Small intestine (tissue), 7 donors: ENCODE data around the gene ADAMTS6. TPM values are rescaled to one million over a fixed set of nuclear protein-coding genes. Genes with fewer than 3 reads are reported as not detected.

Source experiments
- DNase-seq, 2 donors: peaks; one replicate each; pipeline versions ENCODE4 v3.0.0 to v3.0.0-alpha.2; 2013
- FAIRE-seq: peaks from 2 replicates; lab custom pipeline; 2012; peaks lifted over from hg19 to GRCh38; lab: Jason Lieb, UNC
- H3K27ac ChIP-seq, 3 donors: one replicate each; pipeline ENCODE4 v1.5.1; 2013; ENCODE audit warnings: low read length in 2 of 3, mild to moderate bottlenecking in 2 of 3, control low read depth in 1 of 3, inconsistent platforms in 1 of 3, low read depth in 1 of 3, moderate library complexity in 1 of 3
- H3K27me3 ChIP-seq, 3 donors: one replicate each; pipeline ENCODE4 v1.6.1; 2013; ENCODE audit warnings: low read length in 3 of 3, inconsistent platforms in 1 of 3; ENCODE audit not compliant: control insufficient read depth in 3 of 3, insufficient read depth in 3 of 3
- H3K36me3 ChIP-seq, 3 donors: one replicate each; pipeline ENCODE4 v1.6.1; 2013; ENCODE audit warnings: low read length in 3 of 3, inconsistent platforms in 1 of 3, low read depth in 1 of 3, mild to moderate bottlenecking in 1 of 3, moderate library complexity in 1 of 3; ENCODE audit not compliant: control insufficient read depth in 3 of 3, insufficient read depth in 2 of 3
- H3K4me1 ChIP-seq, 3 donors: one replicate each; pipeline ENCODE4 v1.6.1; 2013; ENCODE audit warnings: low read length in 2 of 3, inconsistent platforms in 1 of 3, low read depth in 1 of 3, mild to moderate bottlenecking in 1 of 3, moderate library complexity in 1 of 3; ENCODE audit not compliant: control insufficient read depth in 3 of 3, insufficient read depth in 2 of 3
- H3K4me3 ChIP-seq, 3 donors: one replicate each; pipeline ENCODE4 v1.5.1; 2013; ENCODE audit warnings: low read length in 3 of 3, control low read depth in 1 of 3, inconsistent platforms in 1 of 3, low read depth in 1 of 3, mild to moderate bottlenecking in 1 of 3, moderate library complexity in 1 of 3
- H3K9me3 ChIP-seq, 2 donors: one replicate each; pipeline ENCODE4 v1.6.1; 2013; ENCODE audit warnings: low read depth in 1 of 2, low read length in 1 of 2; ENCODE audit not compliant: control insufficient read depth in 2 of 2, insufficient read depth in 1 of 2
- whole genome bisulfite sequencing, 3 donors: extraction: QIAGEN DNeasy Blood & Tissue Kit; methylation state at CpG; one replicate each; pipeline ENCODE4 v1.1.7; 2013; 5-methylcytosine and 5-hydroxymethylcytosine counted together
- polyA plus RNA-seq, 4 donors: library from polyadenylated mRNA; stranded (reverse) in 3 of 4; unstranded in 1 of 4; fragments of 200-250 nt in 3 of 4; fragments of 120-200 nt in 1 of 4; gene quantifications; one replicate each; pipeline versions ENCODE4 v1.2.1 to v1.2.3, GENCODE V29; 2013
- donor health status: healthy with polysubstance abuse.
- donor health status: control.
- donor health status: control.
- donor health status: Bipolar disorder and iron deficiency.
- donor health status: healthy.

The ADAMTS6 gene
- polyA plus RNA-seq, 4 donors: 0.28 to 1.5 TPM; not detected in 2

GRCh38 chr5:65163698-65164097 is 318.0 kb downstream of the ADAMTS6 start:
- FAIRE-seq (no peak), DNase-seq (no peak)
- no peaks in the 10 kb centered on the region for H3K27me3 ChIP-seq
- H3K4me3 ChIP-seq: no peak overlapping the region
- 90 to 93% (median 91%) methylated on average over 10 of the region's 10 CpGs for WGBS, 3 donors
- H3K36me3 ChIP-seq: no peaks in the 10 kb centered on the region
- H3K4me1 ChIP-seq: no peaks in the 10 kb centered on the region
- H3K9me3 ChIP-seq: no peaks in the 10 kb centered on the region
- H3K27ac ChIP-seq: no peak overlapping the region

GRCh38 chr5:65161655-65162054 is 320.1 kb downstream of the ADAMTS6 start:
- 81 to 84% (median 83%) methylated on average over 1 of the region's 1 CpG for WGBS, 3 donors
- Histone ChIP-seq H3K27ac (no peak overlapping the region), H3K4me1 (no peaks in the 10 kb centered on the region), H3K36me3 (no peaks in the 10 kb centered on the region), H3K27me3 (no peaks in the 10 kb centered on the region), H3K4me3 (no peak overlapping the region), H3K9me3 (no peaks in the 10 kb centered on the region)
- FAIRE-seq: peak; percentile 65
- no peak for DNase-seq

- no peaks in the 10 kb centered on the region for H3K9me3 ChIP-seq
- H3K27me3 ChIP-seq: no peaks in the 10 kb centered on the region
- DNase-seq (peak in 1 of 2 donors; percentile 20), FAIRE-seq (no peak)
- no peaks in the 10 kb centered on the region for H3K36me3 ChIP-seq
- no peak overlapping the region for H3K4me3 ChIP-seq
- WGBS, 3 donors: 61 to 72% (median 67%) methylated on average over 4 of the region's 4 CpGs
- no peaks in the 10 kb centered on the region for H3K4me1 ChIP-seq
- no peak overlapping the region for H3K27ac ChIP-seq
These were observed 323.7 kb downstream of the ADAMTS6 start for GRCh38 chr5:65157906-65158603.

GRCh38 chr5:65156933-65157332 is 324.8 kb downstream of the ADAMTS6 start:
- FAIRE-seq (no peak), DNase-seq (no peak)
- H3K4me3 ChIP-seq: no peak overlapping the region
- no peaks in the 10 kb centered on the region for H3K27me3 ChIP-seq
- no peaks in the 10 kb centered on the region for H3K36me3 ChIP-seq
- no peak overlapping the region for H3K27ac ChIP-seq
- WGBS, 3 donors: 81 to 96% (median 84%) methylated on average over 2 of the region's 2 CpGs
- H3K4me1 ChIP-seq: peaks cover 0 to 6% (median 3%) of the 10 kb centered on the region in 3 donors
- H3K9me3 ChIP-seq: no peaks in the 10 kb centered on the region

GRCh38 chr5:65152131-65152530 is 329.6 kb downstream of the ADAMTS6 start:
- Histone ChIP-seq H3K4me1 (peaks cover 0 to 19% (median 3%) of the 10 kb centered on the region in 3 donors), H3K27me3 (no peaks in the 10 kb centered on the region), H3K27ac (peak overlapping the region in 1 of 3 donors; percentile 66), H3K4me3 (no peak overlapping the region), H3K9me3 (no peaks in the 10 kb centered on the region), H3K36me3 (no peaks in the 10 kb centered on the region)
- 11 to 62% (median 18%) methylated on average over 2 of the region's 2 CpGs for WGBS, 3 donors
- no peak for FAIRE-seq
- DNase-seq: peak; percentile 56 to 78

- FAIRE-seq (no peak), DNase-seq (peak; percentile 21 to 79)
- H3K4me1 ChIP-seq: peaks cover 0 to 19% (median 3%) of the 10 kb centered on the region in 3 donors
- no peaks in the 10 kb centered on the region for H3K9me3 ChIP-seq
- H3K27ac ChIP-seq: peak overlapping the region in 1 of 3 donors; percentile 66
- WGBS, 3 donors: 45 to 53% (median 48%) methylated on average over 5 of the region's 5 CpGs
- no peaks in the 10 kb centered on the region for H3K27me3 ChIP-seq
- no peaks in the 10 kb centered on the region for H3K36me3 ChIP-seq
- H3K4me3 ChIP-seq: no peak overlapping the region
These were observed 330.1 kb downstream of the ADAMTS6 start for GRCh38 chr5:65151614-65152013.

GRCh38 chr5:65150599-65151304 is 331.0 kb downstream of the ADAMTS6 start:
- FAIRE-seq (no peak), DNase-seq (peak in 1 of 2 donors; percentile 42)
- H3K27ac ChIP-seq: no peak overlapping the region

GRCh38 chr5:65149827-65150226 is 331.9 kb downstream of the ADAMTS6 start:
- Histone ChIP-seq H3K4me3 (no peak overlapping the region), H3K36me3 (no peaks in the 10 kb centered on the region), H3K9me3 (no peaks in the 10 kb centered on the region), H3K4me1 (peaks cover 0 to 19% (median 3%) of the 10 kb centered on the region in 3 donors), H3K27me3 (no peaks in the 10 kb centered on the region), H3K27ac (no peak overlapping the region)
- no peak for DNase-seq
- WGBS, 3 donors: 93 to 96% (median 95%) methylated on average over 2 of the region's 2 CpGs
- FAIRE-seq: no peak

More at GRCh38 chr5:65150599-65151304, 331.0 kb downstream of the ADAMTS6 start:
- Histone ChIP-seq H3K4me1 (peaks cover 0 to 19% (median 3%) of the 10 kb centered on the region in 3 donors), H3K4me3 (no peak overlapping the region), H3K27me3 (no peaks in the 10 kb centered on the region), H3K9me3 (no peaks in the 10 kb centered on the region), H3K36me3 (no peaks in the 10 kb centered on the region)
- 81 to 84% (median 81%) methylated on average over 6 of the region's 6 CpGs for WGBS, 3 donors
